A673 (cell line): Measurements from ENCODE around the gene ROS1. TPM values are rescaled to one million over a fixed set of nuclear protein-coding genes. Genes with fewer than 3 reads are reported as not detected.

Source experiments
- BruUV-seq: library from RNA; stranded (reverse); fragments of 400-500 nt; replicated peaks from 2 replicates; lab custom pipeline; 2021; lab: Mats Ljungman, UMichigan
- CTCF ChIA-PET: fragments of 300-600 bp; sonication (Branson Sonifier 250); formaldehyde crosslinking; loops from one replicate; lab custom pipeline; 2022; ENCODE audit warnings: antibody characterized with exemption; lab: Charles Lee
- POLR2A ChIA-PET: fragments of 300-600 bp; sonication (Branson Sonifier 250); formaldehyde crosslinking; loops from one replicate; lab custom pipeline; 2022; ENCODE audit warnings: antibody characterized with exemption; ENCODE audit not compliant: low non-redundant PET; lab: Charles Lee
- DNase-seq: peaks from one replicate; pipeline ENCODE4 v3.0.0-alpha.2; 2015; ENCODE audit warnings: low spot score
- H3K27ac ChIP-seq: fragments of 200-600 bp; sonication (generic); 2 replicates; pipeline ENCODE4 v1.5.1; 2016; ENCODE audit warnings: mixed run types, low read depth, mild to moderate bottlenecking, mixed read lengths, antibody characterized with exemption, low read length; ENCODE audit not compliant: poor library complexity, severe bottlenecking
- H3K27me3 ChIP-seq: fragments of 200-600 bp; sonication (generic); replicated peaks from 2 replicates; pipeline ENCODE4 v1.6.1; 2017; ENCODE audit warnings: mixed run types, low read depth, mild to moderate bottlenecking, mixed read lengths, antibody characterized with exemption, low read length; ENCODE audit not compliant: insufficient read depth, poor library complexity
- H3K36me3 ChIP-seq: fragments of 200-600 bp; sonication (generic); 2 replicates; pipeline ENCODE4 v1.6.1; 2016; ENCODE audit warnings: mixed run types, mild to moderate bottlenecking, mixed read lengths, antibody characterized with exemption, low read length; ENCODE audit not compliant: insufficient read depth, poor library complexity, severe bottlenecking
- H3K4me1 ChIP-seq: fragments of 200-600 bp; sonication (generic); 2 replicates; pipeline ENCODE4 v1.6.1; 2017; ENCODE audit warnings: mixed run types, mild to moderate bottlenecking, mixed read lengths, antibody characterized with exemption, low read length; ENCODE audit not compliant: insufficient read depth, poor library complexity, severe bottlenecking
- H3K4me3 ChIP-seq: fragments of 200-600 bp; sonication (generic); 2 replicates; pipeline ENCODE4 v1.5.1; 2016; ENCODE audit warnings: low read depth, mixed run types, mild to moderate bottlenecking, mixed read lengths, low read length; ENCODE audit not compliant: poor library complexity, severe bottlenecking
- H3K9me3 ChIP-seq: fragments of 200-600 bp; sonication (generic); 2 replicates; pipeline ENCODE4 v1.6.1; 2016; ENCODE audit warnings: mixed run types, low read depth, mild to moderate bottlenecking, mixed read lengths, antibody characterized with exemption, low read length; ENCODE audit not compliant: poor library complexity, severe bottlenecking
- EZH2 ChIP-seq: fragments of 200-600 bp; sonication (generic); IDR thresholded peaks from 2 replicates; pipeline ENCODE4 v1.6.1; 2017; ENCODE audit warnings: borderline replicate concordance, low read depth, mild to moderate bottlenecking, mixed read lengths, antibody characterized with exemption, low read length; ENCODE audit not compliant: poor library complexity, severe bottlenecking
- intact Hi-C: fragments of 100-400 bp; cut with micrococcal nuclease; formaldehyde crosslinking; loops from one replicate; pipeline ENCODE4 v1.10.0; 2022; ENCODE audit not compliant: unreplicated experiment
- total RNA-seq: library from RNA; stranded (reverse); gene quantifications from 2 replicates; pipeline ENCODE4 v1.2.3, GENCODE V29; 2021
- TF ChIP-seq, protein P1 (sequence below): fragments of 300-800, 200-600 bp; sonication (generic); conservative IDR thresholded peaks from 2 replicates; pipeline ENCODE4 v1.5.1; 2017; ENCODE audit warnings: low read depth, mild to moderate bottlenecking, antibody characterized with exemption, low read length, moderate library complexity, mixed read lengths

ROS1 gene
- total RNA-seq, 1 experiment from 2014 or later: not detected

DNA sequence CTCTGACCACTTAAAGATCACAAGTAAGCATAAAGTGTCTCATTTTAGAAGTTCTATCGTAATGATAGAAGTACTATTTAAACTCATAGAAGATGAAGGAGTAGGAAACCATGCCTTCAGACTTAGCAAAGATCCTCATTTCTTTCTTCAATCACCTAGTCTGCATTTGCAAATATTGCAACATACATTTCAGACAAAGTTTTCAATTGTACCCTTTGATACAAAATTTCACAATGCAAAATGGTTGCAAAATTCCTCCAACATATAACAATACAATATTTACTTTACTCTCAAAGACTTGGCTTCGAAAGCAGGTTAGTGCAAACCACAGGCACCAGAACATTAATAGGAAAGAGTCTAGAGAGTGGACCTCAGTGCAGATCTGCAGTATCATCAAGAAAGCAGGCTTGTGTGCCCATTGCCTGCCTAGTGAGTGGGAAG, 16.1 kb upstream of the ROS1 start:
- BruUV-seq: no TSS peak
- DNase-seq: no peak
- Histone ChIP-seq H3K36me3 (no peaks in the 10 kb centered on the region), H3K9me3 (no peaks in the 10 kb centered on the region), H3K27ac (no peak overlapping the region), H3K4me3 (no peak overlapping the region), H3K4me1 (no peaks in the 10 kb centered on the region), H3K27me3 (peaks cover 36% of the 10 kb centered on the region)
- TF ChIP-seq, protein P1, sequence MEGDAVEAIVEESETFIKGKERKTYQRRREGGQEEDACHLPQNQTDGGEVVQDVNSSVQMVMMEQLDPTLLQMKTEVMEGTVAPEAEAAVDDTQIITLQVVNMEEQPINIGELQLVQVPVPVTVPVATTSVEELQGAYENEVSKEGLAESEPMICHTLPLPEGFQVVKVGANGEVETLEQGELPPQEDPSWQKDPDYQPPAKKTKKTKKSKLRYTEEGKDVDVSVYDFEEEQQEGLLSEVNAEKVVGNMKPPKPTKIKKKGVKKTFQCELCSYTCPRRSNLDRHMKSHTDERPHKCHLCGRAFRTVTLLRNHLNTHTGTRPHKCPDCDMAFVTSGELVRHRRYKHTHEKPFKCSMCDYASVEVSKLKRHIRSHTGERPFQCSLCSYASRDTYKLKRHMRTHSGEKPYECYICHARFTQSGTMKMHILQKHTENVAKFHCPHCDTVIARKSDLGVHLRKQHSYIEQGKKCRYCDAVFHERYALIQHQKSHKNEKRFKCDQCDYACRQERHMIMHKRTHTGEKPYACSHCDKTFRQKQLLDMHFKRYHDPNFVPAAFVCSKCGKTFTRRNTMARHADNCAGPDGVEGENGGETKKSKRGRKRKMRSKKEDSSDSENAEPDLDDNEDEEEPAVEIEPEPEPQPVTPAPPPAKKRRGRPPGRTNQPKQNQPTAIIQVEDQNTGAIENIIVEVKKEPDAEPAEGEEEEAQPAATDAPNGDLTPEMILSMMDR: no peak
- TF ChIP-seq EZH2: no peak
- intact Hi-C loops: no loop called here
- ChIA-PET POLR2A (no interaction called here), CTCF (no interaction called here)

- POLR2A ChIA-PET: no interaction called here
- DNase-seq: no peak
- intact Hi-C loops: no loop called here
- no peaks in the 10 kb centered on the region for H3K36me3 ChIP-seq
- H3K4me3 ChIP-seq: no peak overlapping the region
- BruUV-seq: no TSS peak
- H3K27ac ChIP-seq: no peak overlapping the region
- CTCF ChIA-PET: no interaction called here
- H3K9me3 ChIP-seq: no peaks in the 10 kb centered on the region
- H3K4me1 ChIP-seq: no peaks in the 10 kb centered on the region
- H3K27me3 ChIP-seq: peaks cover 27% of the 10 kb centered on the region
- TF ChIP-seq, protein P1: no peak
- TF ChIP-seq EZH2: no peak
These were observed 15.2 kb upstream of the ROS1 start for GRCh38 chr6:117440706-117441525.

DNA sequence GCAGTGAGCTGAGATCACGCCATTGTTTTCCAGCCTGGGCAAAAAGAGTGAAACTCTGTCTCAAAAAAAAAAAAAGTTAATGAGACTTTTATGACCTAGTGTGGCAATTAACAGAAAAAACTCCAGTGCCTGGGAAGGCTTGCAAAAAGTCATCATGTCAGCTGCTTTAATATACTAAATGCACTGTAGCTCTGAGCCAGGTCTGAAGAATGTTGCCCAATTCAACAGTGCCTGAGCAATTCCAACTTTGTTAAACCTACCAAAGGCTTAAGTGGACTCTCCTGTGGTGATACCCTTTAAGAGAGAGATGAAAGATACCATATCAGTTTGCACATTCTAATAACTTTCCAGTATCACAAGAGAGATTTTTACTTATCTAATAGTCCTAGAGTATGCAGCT, 6.5 kb upstream of the ROS1 start:
- intact Hi-C loops: no loop called here
- no peak for TF ChIP-seq EZH2
- TF ChIP-seq, protein P1: no peak
- POLR2A ChIA-PET: no interaction called here
- no TSS peak for BruUV-seq
- DNase-seq: no peak
- Histone ChIP-seq H3K4me3 (no peak overlapping the region), H3K27me3 (no peaks in the 10 kb centered on the region), H3K9me3 (no peaks in the 10 kb centered on the region), H3K4me1 (no peaks in the 10 kb centered on the region), H3K36me3 (no peaks in the 10 kb centered on the region), H3K27ac (no peak overlapping the region)
- CTCF ChIA-PET: no interaction called here
